Suprapubic skin (tissue), 4 donors: ENCODE measurements around the gene C16orf96.

Experiments used
- POLR2A ChIP-seq, 2 donors: fragments of 450-650 bp; IDR thresholded peaks; one replicate each; pipeline ENCODE4 v1.6.1; 2017; ENCODE audit warnings: antibody characterized with exemption in 2 of 2, mild to moderate bottlenecking in 2 of 2, moderate library complexity in 2 of 2
- POLR2AphosphoS5 ChIP-seq, 3 donors: sonication (generic); formaldehyde crosslinking; IDR thresholded peaks; one replicate each; pipeline ENCODE4 v1.6.1; 2017; ENCODE audit warnings: antibody characterized with exemption in 3 of 3
- TF ChIP-seq, protein P1 (sequence below), 2 donors: fragments of 200-600 bp in 1 of 2; fragments of 450-650 bp in 1 of 2; sonication (generic) in 1 of 2; IDR thresholded peaks; one replicate each; pipeline ENCODE4 v1.5.1; 2016 to 2019; ENCODE audit warnings: antibody characterized with exemption in 2 of 2, mild to moderate bottlenecking in 1 of 2, moderate library complexity in 1 of 2

DNA sequence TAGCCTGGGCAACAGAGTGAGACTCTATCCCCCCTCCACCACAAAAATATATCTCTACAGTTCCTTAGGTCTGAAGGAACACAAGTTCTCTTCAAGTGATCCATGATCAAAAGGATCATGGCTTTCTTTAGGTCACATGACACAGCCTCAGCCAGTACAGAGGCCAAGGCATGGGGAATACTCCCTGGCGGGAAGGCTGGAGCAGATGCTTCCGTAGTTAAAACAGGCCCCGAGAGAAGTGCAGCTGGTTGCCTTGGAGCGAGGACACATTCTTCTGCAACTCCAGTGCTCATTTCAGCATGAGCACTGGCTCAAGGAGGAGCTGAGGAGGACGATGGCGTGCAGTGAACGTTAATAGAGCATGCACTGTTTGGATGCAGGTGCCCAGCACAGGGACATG is 31.1 kb upstream of the C16orf96 start:
- TF ChIP-seq POLR2AphosphoS5 (IDR thresholded peaks at IDR 0.05) (no peak), POLR2A (IDR thresholded peaks at IDR 0.05) (no peak)
- TF ChIP-seq, protein P1, sequence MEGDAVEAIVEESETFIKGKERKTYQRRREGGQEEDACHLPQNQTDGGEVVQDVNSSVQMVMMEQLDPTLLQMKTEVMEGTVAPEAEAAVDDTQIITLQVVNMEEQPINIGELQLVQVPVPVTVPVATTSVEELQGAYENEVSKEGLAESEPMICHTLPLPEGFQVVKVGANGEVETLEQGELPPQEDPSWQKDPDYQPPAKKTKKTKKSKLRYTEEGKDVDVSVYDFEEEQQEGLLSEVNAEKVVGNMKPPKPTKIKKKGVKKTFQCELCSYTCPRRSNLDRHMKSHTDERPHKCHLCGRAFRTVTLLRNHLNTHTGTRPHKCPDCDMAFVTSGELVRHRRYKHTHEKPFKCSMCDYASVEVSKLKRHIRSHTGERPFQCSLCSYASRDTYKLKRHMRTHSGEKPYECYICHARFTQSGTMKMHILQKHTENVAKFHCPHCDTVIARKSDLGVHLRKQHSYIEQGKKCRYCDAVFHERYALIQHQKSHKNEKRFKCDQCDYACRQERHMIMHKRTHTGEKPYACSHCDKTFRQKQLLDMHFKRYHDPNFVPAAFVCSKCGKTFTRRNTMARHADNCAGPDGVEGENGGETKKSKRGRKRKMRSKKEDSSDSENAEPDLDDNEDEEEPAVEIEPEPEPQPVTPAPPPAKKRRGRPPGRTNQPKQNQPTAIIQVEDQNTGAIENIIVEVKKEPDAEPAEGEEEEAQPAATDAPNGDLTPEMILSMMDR (IDR thresholded peaks at IDR 0.05) = no peak
